GM21423 (cell line): Measurements from ENCODE around the gene CDCP2.
"Not testable (repeated sequence)": the region's sequence is repeated elsewhere in the genome, so short reads cannot be mapped to it uniquely, and the experiment has no call there.

Source experiments
- ATAC-seq: cut with Tn5 transposase; IDR thresholded peaks from one replicate; pipeline ENCODE4 v1.9.1; 2021; ENCODE audit warnings: mild to moderate bottlenecking, moderate library complexity; ENCODE audit not compliant: unreplicated experiment

The CDCP2 gene

DNA sequence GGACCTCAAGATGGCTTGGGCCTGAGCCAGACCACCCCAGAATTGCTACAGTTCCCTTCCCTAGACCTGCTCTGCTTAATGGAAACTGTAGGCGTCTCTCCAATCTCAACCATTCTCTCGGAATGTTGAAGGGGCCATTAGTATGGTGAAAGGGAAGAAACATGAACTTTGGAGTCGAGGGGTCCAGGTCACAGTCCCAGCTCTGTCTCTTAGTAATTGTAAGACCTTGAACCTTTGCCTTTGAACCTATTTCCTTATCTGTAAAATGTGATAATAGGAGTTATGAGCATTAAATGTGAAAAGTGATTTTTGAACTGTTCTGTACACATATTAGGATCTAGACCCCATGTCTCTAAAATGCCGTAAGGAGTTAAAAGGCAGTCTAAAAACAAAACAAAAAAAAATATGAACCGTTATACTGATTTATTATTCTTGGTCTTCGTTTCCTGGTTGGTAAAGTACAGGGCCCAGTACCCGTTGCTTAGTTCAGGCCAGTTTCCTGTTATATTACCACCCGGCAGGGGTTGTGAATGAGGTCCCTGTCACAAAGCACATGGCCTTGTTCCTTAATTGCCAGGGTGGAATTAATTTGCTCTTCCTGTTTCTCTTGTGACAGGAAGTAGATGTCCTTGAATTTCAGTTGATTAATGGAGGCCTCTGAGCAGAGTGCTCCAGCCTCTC lies 57.1 kb downstream of the CDCP2 start:
- no peak for ATAC-seq

GRCh38 chr1:54094730-54095105 lies 58.1 kb downstream of the CDCP2 start:
- ATAC-seq: not testable (repeated sequence)

DNA sequence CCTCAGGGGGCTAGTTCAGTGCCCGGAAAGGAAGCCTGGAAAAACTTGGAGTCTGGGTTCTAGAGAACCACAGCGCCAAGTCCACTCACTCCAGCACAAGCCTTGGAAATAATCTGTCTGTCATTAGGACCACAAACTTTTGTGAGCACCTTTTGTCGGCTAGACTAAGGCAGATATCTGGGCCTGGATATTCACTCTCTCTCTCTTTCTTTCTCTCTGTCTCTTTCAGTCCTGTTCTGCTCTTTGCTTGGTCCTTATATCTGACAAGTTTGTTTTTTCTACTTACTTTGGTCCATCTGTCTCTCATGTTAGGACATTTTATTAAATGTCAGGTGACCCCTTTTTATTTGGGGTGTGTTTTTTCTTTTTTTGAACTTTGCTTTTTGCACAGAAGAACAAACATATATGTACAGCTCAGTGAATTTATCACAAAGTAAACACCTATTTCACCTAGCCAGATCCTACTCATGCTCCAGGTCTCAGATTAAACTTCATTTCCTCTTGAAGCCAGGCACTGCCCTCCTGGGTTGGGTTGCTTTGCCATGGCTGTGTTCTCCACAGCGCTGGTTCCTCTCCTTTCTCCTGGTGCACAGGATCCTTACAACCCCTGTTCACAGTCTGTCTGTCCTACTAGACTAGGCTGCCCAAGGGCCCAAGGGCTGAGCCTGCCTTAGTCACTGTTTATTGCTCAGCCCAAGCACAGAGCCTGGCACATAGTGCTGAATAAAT lies 58.6 kb downstream of the CDCP2 start:
- ATAC-seq: no peak

DNA sequence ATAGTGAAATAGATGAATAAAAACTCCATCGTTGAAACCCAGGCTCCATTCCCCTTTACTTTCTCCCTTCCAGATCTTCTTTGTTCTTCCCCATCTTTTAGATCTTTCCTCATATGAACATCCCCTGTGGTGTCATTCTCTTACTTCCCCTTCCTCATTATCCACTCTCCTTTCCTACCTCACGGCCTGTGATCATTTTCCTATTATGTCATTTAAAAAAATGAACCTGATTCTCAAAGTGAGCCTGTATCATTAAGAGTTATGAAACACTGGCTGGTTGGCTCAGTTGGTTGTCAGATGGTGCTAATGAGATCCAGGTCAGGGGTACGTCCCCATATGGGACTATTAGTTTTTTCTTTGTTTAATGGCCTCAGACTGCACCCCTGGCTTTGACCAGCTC lies 61.1 kb downstream of the CDCP2 start:
- ATAC-seq: no peak

DNA sequence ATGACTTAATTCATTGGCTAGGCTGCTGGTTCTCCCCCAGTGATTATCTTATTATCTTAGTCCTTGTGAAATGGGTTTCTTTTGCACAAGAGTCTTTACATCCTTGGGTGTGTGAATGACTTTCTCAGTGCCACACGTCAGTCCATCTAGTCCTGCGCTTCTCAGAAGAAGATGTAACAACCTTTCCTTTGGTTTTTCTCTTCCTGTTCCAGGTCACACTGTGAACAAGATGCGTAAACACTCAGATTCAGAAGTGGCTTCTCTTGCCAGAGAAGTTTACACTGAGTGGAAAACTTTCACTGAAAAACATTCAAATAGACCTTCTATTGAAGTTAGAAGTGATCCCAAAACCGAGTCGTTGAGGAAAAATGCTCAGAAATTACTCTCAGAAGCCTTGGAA lies 64.4 kb downstream of the CDCP2 start:
- ATAC-seq: no peak

DNA sequence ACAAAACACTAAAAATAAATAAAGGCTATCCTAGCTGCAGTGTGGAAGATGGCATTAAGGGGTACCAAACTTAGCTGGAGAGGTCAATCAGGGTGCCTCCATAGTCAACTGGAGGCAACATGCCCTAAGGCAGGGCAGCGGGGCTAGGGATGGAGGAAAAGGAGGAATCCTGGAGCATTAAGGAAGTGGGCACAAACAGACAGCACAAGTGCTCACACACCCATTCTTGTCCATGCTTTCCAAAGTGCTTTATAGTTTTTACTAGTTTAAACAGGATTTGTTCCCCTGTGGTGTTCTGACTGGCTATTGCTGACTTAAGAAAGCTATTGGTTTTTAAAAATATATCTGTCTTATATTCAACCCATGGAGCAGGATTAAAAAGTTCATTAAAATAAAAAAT lies 66.0 kb downstream of the CDCP2 start:
- ATAC-seq: no peak

- no peak for ATAC-seq
These were observed 68.0 kb downstream of the CDCP2 start for GRCh38 chr1:54084794-54085193.
